Activated CD8-positive, alpha-beta memory T cell treated with anti-CD3 and anti-CD28 coated beads, Interleukin-2, amount 50 U/mL, for 24 hours (primary cell): ENCODE measurements around the gene PVALB.

Experiments
- DNase-seq: peaks from one replicate; pipeline ENCODE4 v3.0.0-alpha.2; 2020; ENCODE audit errors: extremely low read depth

PVALB gene

DNA sequence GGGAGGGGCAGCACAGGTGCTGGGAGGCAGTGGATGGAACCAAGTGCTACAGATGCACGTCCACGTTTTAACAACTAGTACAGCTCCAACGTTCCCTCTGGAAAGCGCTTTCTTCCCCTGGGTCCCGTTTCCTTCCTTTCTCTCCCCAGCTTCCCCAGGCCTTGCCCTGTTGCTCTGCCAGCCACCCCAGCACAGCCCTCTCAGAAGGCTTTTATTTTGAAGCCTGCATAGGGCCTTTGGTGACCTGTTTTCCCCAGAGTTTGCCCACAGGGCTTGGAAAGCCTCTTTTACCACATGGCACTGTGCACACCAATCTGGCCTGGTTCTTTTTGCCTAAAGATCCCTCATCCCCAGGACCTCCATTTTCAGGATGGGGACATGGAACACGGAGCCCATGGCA is 30.1 kb upstream of the PVALB start:
- DNase-seq, result no peak

DNA sequence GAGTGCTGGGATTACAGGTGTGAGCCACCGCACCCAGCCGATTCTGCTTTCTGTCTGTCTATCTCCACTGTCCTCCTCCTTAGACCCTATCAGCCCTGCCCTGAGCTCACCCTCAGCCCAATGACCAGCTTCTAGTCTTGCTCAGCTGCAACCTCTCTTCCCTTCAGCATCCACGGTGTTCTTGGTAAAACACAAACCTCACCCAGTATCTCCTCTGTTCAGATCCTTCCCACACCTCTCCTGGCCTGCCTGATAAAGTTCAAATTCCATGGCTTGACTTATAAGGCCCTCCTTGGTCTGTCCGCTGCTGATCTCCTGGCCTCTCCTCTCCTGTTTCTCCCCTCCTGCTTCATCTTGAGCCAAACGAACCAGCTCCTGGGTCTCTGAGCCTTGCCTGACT is 29.4 kb upstream of the PVALB start:
- no peak for DNase-seq

- DNase-seq, result no peak
Measured at GRCh38 chr22:36840106-36840505, 23.3 kb upstream of the PVALB start.

GRCh38 chr22:36839356-36840073 is 22.7 kb upstream of the PVALB start:
- no peak for DNase-seq

GRCh38 chr22:36838119-36839030 is 21.5 kb upstream of the PVALB start:
- DNase-seq, result no peak

DNA sequence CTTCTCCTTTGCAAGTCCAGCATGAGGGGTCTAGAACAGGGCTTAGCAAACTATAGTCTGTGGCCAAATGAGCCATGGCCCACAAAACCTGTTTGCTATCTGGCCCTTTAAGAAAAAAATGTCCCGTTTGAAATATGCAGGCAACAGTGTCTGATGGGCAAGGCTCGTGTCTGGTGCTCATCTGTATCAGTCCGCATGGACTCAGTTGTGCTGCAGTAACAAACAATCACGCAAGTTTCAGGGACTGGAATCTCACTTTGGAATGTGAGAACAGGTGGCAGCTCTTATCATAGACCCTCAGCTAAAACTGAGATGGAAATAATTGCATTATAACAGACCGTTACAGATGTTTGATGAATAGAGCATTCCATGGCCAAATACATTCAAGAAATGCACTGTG is 19.1 kb upstream of the PVALB start:
- DNase-seq, result no peak

DNA sequence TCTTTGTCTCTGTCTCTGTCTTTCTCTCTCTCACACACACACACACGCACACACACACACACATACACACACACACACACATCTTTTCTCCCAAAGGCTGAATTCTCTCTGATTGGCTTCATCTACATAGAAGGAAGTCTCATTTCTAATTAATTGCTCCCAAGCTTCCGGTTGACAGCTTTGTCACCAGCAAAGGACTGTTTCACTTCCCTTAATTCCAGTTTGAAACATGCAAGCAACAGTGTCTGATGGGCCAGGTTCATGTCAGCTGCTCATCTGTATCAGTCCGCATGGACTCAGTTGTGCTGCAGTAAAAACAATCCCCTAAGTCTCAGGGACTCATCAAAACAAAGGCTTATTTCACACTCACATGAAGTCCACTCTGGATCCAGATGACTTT is 16.2 kb upstream of the PVALB start:
- no peak for DNase-seq

DNA sequence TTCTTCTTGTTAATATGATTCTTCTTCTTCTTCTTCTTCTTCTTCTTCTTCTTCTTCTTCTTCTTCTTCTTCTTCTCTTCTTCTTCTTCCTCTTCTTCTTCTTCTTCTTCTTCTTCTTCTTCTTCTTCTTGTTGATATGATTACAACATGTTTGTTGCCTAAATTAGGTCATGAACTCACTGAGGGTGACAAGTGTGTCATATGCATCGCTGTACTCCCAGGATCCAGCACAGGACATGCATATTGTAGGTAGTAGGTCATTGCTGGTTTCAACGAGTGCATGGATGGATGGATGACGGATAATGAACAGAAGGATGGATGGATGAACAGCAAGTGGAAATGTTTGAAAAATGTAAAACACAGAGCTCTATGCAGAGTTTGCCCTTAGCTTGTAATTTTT is 14.9 kb upstream of the PVALB start:
- DNase-seq, result no peak

- no peak for DNase-seq
Measured at GRCh38 chr22:36831206-36831605, 14.4 kb upstream of the PVALB start.

- no peak for DNase-seq
Measured at GRCh38 chr22:36830601-36831000, 13.8 kb upstream of the PVALB start.

GRCh38 chr22:36829370-36830002 is 12.7 kb upstream of the PVALB start:
- no peak for DNase-seq

DNA sequence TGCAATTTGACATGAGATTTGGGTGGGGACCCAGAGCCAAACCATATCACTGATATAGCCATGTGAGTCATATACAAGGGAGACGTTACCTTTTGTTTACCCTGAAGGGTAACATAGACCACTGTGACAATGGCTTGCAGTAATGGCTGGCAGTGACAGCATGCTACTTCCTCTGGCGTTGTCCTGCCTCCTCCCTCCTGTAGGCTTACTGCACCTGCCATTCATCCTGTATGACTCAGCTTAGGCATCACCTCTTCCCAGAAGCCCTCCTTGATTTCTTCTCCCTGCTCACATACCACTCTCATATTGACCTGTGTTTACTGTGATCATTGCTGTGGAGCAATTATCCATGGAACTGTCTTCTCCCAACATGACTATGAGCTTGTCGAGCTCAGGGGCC is 12.0 kb upstream of the PVALB start:
- no peak for DNase-seq

DNA sequence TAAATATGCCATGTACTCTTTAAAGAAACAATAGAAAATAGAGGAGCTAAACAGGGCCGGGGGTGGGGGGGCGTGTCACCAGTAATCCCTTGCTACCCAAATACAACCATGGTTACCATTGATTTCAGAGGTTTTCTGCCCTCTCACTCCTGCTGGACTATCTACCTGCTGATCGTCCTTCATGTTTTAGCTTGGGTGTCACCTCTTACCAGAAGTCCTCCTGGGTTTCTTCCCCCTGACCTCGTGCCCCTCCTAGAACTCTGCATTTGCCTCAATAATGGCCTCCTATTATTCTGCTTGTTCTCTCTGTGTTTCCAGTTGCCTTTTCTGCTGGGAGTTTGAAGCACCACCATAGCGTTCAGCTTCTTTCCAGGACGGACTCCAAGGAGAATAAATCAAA is 9.4 kb upstream of the PVALB start:
- no peak for DNase-seq

DNA sequence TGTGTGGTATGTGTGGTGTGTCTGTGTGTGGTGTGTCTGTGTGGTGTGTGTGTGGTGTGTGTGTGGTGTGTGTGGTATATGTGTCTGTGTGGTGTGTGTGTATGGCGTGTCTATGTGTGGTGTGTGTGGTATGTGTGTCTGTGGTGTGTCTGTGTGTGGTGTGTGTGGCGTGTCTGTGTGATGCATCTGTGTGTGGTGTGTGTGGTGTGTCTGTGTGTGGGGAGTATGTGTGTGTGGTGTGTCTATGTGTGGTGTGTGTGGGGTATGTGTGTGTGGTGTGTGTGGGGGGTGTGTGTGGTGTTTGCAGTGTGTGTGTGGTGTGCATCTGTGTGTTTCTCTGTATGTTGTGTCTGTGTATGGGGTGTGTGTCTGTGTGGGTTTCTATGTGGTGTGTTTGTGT is 7.8 kb upstream of the PVALB start:
- no peak for DNase-seq

- DNase-seq, result no peak
Measured at GRCh38 chr22:36823186-36823839, 6.5 kb upstream of the PVALB start.

- DNase-seq, result no peak
Measured at GRCh38 chr22:36822581-36822980, 5.7 kb upstream of the PVALB start.

- no peak for DNase-seq
Measured at GRCh38 chr22:36819112-36819511, 2.3 kb upstream of the PVALB start.

DNA sequence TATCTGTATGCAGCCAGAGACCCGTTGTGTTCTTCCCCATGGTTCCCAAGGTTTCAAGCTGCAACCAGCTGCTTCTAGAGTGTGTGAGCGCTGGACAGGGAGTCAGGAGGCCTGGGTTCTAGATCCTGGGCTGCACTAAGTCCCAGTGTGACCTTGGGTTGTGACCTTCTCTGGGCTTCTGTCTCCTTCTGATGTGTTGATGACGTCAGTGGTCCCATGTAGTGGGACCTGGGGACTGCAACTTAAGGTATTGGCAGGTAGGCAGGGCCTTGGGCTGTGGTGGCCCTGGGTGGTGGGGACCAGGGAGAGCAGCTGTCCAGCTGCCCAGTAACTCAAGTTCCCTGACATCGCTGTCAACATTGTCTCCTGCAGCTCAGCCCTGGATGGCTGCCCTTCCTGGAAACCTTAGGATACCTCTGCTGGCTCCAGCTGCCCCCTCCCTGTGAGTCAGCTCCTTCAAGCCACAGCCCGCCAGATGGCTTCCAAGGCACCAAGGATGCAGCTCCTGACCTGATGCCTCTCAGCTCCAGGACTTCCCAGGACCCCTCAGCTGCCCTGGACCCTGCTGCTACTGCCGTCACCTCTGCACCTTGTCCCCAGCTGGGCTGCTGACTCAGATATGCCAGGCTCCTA is 1.3 kb upstream of the PVALB start:
- no peak for DNase-seq

DNA sequence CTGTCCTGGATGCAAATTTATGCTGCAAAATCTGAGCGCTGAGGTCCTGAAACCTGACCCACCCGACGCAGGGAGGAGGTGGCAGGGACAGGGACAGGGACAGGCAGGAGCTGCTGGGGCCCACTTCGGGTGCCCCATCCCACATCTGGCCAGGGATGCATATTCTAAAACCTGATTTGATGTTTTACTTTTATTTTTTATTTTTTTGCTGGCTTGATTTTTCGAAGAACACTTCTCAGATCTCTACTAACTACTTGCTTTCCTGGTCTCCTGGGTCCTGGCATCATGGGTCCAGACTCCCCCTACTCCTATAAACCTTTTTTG is 652 bp upstream of the PVALB start:
- DNase-seq, result no peak

DNA sequence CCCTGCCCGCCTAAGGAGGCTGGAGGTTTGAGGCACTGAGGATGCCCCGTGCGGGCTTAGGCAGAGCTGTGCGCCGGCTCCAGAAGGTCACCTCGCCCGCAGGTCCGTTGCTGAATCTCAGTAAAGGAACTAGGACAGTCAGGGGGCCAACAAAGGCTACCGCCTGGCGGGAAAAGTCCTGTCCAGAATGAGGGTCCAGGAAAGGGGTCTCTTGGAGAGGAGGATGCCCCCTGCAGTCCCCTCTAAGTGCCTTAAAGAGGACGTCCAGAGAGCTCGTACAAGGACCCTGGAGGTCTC is 548 bp downstream of the PVALB start:
- DNase-seq, result no peak

DNA sequence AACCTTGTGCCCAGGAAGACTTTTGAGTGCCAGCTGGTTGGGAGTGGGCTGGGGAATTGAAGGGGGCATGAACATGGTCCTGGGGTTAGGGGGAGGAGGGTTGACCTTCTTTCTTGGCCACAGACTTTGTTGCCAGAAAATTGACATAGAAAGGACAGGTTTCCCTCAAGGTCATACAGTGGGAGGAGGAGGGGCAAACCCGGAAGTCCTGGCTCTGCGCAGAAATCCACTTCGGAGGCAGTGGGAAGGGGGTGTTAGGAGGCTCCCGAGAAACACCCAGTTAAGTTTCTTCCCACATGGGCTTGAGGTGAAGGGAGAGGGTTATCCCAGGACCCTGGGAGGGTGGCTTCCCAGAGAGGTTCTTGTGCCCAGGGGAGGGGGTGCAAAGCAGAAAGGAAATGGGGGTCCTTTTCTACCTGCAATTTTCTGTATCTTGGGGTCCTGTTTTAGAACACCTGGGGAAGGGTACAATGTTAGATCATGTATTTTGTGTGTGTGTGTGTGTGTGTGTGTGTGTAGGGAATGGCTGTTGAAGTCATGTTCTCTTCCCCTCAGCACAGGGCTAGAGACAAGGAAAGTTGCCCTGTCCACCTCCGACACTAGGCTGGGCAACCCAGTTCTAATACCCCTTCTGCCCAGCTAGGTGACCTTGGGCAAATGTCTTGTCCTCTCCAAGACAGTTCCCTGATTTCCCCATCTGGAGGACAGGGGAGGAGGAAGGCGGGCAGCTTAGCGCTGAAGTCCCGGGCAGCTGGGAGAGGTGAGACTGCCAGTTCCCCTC is 1.1 kb downstream of the PVALB start:
- no peak for DNase-seq
